ENCODE results near the gene ADARB1.

GRCh38 chr21:45099571-45099970 is 25.2 kb downstream of the ADARB1 start:
- TF ChIP-seq PHF8 (IDR thresholded peaks at IDR 0.05; ENCODE audit: borderline replicate concordance, low read length) (no peak), CBX1 (IDR thresholded peaks at IDR 0.05; ENCODE audit: low read depth) (no peak), CREB3L1 (IDR thresholded peaks at IDR 0.05; ENCODE audit: borderline replicate concordance, low read depth) (no peak), CHD4 (IDR thresholded peaks at IDR 0.05; ENCODE audit: insufficient read depth, insufficient replicate concordance, low read depth, low read length, poor library complexity, severe bottlenecking) (no peak), EP300 (IDR thresholded peaks at IDR 0.05; ENCODE audit: low read length) (no peak)
- TF ChIP-seq, protein P1, sequence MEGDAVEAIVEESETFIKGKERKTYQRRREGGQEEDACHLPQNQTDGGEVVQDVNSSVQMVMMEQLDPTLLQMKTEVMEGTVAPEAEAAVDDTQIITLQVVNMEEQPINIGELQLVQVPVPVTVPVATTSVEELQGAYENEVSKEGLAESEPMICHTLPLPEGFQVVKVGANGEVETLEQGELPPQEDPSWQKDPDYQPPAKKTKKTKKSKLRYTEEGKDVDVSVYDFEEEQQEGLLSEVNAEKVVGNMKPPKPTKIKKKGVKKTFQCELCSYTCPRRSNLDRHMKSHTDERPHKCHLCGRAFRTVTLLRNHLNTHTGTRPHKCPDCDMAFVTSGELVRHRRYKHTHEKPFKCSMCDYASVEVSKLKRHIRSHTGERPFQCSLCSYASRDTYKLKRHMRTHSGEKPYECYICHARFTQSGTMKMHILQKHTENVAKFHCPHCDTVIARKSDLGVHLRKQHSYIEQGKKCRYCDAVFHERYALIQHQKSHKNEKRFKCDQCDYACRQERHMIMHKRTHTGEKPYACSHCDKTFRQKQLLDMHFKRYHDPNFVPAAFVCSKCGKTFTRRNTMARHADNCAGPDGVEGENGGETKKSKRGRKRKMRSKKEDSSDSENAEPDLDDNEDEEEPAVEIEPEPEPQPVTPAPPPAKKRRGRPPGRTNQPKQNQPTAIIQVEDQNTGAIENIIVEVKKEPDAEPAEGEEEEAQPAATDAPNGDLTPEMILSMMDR (IDR thresholded peaks at IDR 0.05 in 2 of 3, conservative IDR thresholded peaks at IDR 0.05 in 1 of 3; ENCODE audit: insufficient read depth in 2 of 3, low read depth in 1 of 3, low read length in 3 of 3): no peak

All from K562 (cell line).